GM23338 (cell line): ENCODE data around the gene TEX51. TPM values are rescaled to one million over a fixed set of nuclear protein-coding genes. Genes with fewer than 3 reads are reported as not detected.

Experiments
- ATAC-seq: fragments of 200-7000 bp; cut with Tn5 transposase; 3 replicates; pipeline ENCODE4 v1.9.1; 2020
- DNase-seq: peaks from one replicate; pipeline ENCODE4 v3.0.0-alpha.2; 2015; ENCODE audit warnings: low spot score
- H2AFZ ChIP-seq: fragments of 200-600 bp; sonication (generic); 2 replicates; pipeline ENCODE4 v1.8.0; 2016; ENCODE audit warnings: antibody characterized with exemption, mild to moderate bottlenecking, moderate library complexity
- H3F3A ChIP-seq: fragments of 200-600 bp; sonication (generic); replicated peaks from 2 replicates; pipeline ENCODE4 v1.8.0; 2017; ENCODE audit warnings: antibody characterized with exemption, mixed run types, low read depth
- H3K27ac ChIP-seq: fragments of 200-600 bp; sonication (generic); 2 replicates; pipeline ENCODE4 v1.6.1; 2016; ENCODE audit warnings: low read depth
- H3K27me3 ChIP-seq: fragments of 200-600 bp; sonication (generic); 2 replicates; pipeline ENCODE4 v1.8.0; 2016; ENCODE audit warnings: mild to moderate bottlenecking, mixed run types, moderate library complexity; ENCODE audit not compliant: insufficient read depth
- H3K36me3 ChIP-seq: fragments of 200-600 bp; sonication (generic); 2 replicates; pipeline ENCODE4 v1.8.0; 2016; ENCODE audit warnings: mild to moderate bottlenecking; ENCODE audit not compliant: insufficient read depth
- H3K4me1 ChIP-seq: fragments of 200-600 bp; sonication (generic); 2 replicates; pipeline ENCODE4 v1.8.0; 2016; ENCODE audit warnings: mild to moderate bottlenecking, moderate library complexity; ENCODE audit not compliant: insufficient read depth
- H3K4me2 ChIP-seq: fragments of 200-600 bp; sonication (generic); 2 replicates; pipeline ENCODE4 v1.7.1; 2017; ENCODE audit warnings: mixed run types
- H3K4me3 ChIP-seq: fragments of 200-600 bp; sonication (generic); 2 replicates; pipeline ENCODE4 v1.6.1; 2016; ENCODE audit warnings: mixed run types
- H3K79me2 ChIP-seq: fragments of 200-600 bp; sonication (generic); replicated peaks from 2 replicates; pipeline ENCODE4 v1.8.0; 2017; ENCODE audit warnings: mild to moderate bottlenecking; ENCODE audit not compliant: insufficient read depth
- H3K9me2 ChIP-seq: fragments of 200-600 bp; sonication (generic); 2 replicates; pipeline ENCODE4 v1.8.0; 2017; ENCODE audit not compliant: insufficient read depth
- H4K20me1 ChIP-seq: fragments of 200-600 bp; sonication (generic); replicated peaks from 2 replicates; pipeline ENCODE4 v1.8.0; 2017; ENCODE audit warnings: mild to moderate bottlenecking; ENCODE audit not compliant: insufficient read depth
- H3K27ac Mint-ChIP-seq: 2 replicates; pipeline ENCODE4 v1.8.0; 2020; ENCODE audit warnings: inconsistent platforms, mild to moderate bottlenecking, moderate library complexity, mixed read lengths
- H3K27me3 Mint-ChIP-seq: 3 replicates; pipeline ENCODE4 v1.8.0; 2022; ENCODE audit warnings: low read depth, mild to moderate bottlenecking, moderate library complexity, mixed read lengths, inconsistent platforms; ENCODE audit not compliant: insufficient read depth, poor library complexity
- H3K36me3 Mint-ChIP-seq: 3 replicates; pipeline ENCODE4 v1.8.0; 2021; ENCODE audit warnings: low read depth, mild to moderate bottlenecking, inconsistent platforms, moderate library complexity, mixed read lengths
- H3K4me1 Mint-ChIP-seq: 3 replicates; pipeline ENCODE4 v1.8.0; 2020; ENCODE audit warnings: mild to moderate bottlenecking, inconsistent platforms, mixed read lengths
- H3K4me3 Mint-ChIP-seq: 3 replicates; pipeline ENCODE4 v1.8.0; 2021; ENCODE audit warnings: moderate library complexity, mild to moderate bottlenecking, inconsistent platforms, mixed read lengths
- H3K9me3 Mint-ChIP-seq: 3 replicates; pipeline ENCODE4 v1.8.0; 2020; ENCODE audit warnings: moderate library complexity, mild to moderate bottlenecking, inconsistent platforms, mixed read lengths
- CREB1 ChIP-seq: fragments of 250-450 bp; sonication (Bioruptor Pico); IDR thresholded peaks from 2 replicates; pipeline ENCODE4 v1.5.0; 2020; ENCODE audit warnings: low read depth, mild to moderate bottlenecking, moderate library complexity
- CTCF ChIP-seq, 2 experiments: fragments of 200-600 bp in 1 of 2; sonication (generic) in 1 of 2; conservative IDR thresholded peaks; 2 replicates each; pipeline versions ENCODE4 v1.5.1 to v1.6.1; 2016 to 2017; ENCODE audit warnings: antibody characterized with exemption in 2 of 2, low read depth in 2 of 2, mild to moderate bottlenecking in 2 of 2, moderate library complexity in 1 of 2
- ETS1 ChIP-seq: IDR thresholded peaks from 2 replicates; pipeline ENCODE4 v1.6.1; 2016; ENCODE audit warnings: antibody characterized with exemption
- EZH2 ChIP-seq: fragments of 200-600 bp; sonication (generic); IDR thresholded peaks from one replicate; pipeline ENCODE4 v1.8.0; 2017; ENCODE audit warnings: antibody characterized with exemption, mild to moderate bottlenecking, low read depth; ENCODE audit not compliant: unreplicated experiment
- EZH2phosphoT487 ChIP-seq: fragments of 200-600 bp; sonication (generic); IDR thresholded peaks from one replicate; pipeline ENCODE4 v1.8.1; 2018; ENCODE audit warnings: antibody characterized with exemption; ENCODE audit not compliant: unreplicated experiment
- JUNB ChIP-seq: IDR thresholded peaks from one replicate; pipeline ENCODE4 v1.6.1; 2016; ENCODE audit warnings: antibody characterized with exemption; ENCODE audit not compliant: unreplicated experiment
- NANOG ChIP-seq: IDR thresholded peaks from 2 replicates; pipeline ENCODE4 v1.6.1; 2016; ENCODE audit warnings: antibody characterized with exemption, borderline replicate concordance
- POLR2AphosphoS5 ChIP-seq: IDR thresholded peaks from 2 replicates; pipeline ENCODE4 v1.6.1; 2016; ENCODE audit warnings: antibody characterized with exemption, low read depth
- REST ChIP-seq: IDR thresholded peaks from one replicate; pipeline ENCODE4 v1.6.1; 2018; ENCODE audit warnings: antibody characterized with exemption; ENCODE audit not compliant: unreplicated experiment
- STAT1 ChIP-seq: IDR thresholded peaks from one replicate; pipeline ENCODE4 v1.6.1; 2016; ENCODE audit warnings: antibody characterized with exemption; ENCODE audit not compliant: unreplicated experiment
- ZNF114 ChIP-seq: fragments of 250-450 bp; sonication (Bioruptor Pico); IDR thresholded peaks from 2 replicates; pipeline ENCODE4 v1.5.0; 2020; ENCODE audit warnings: mild to moderate bottlenecking, moderate library complexity
- ZNF331 ChIP-seq: fragments of 250-450 bp; sonication (Bioruptor Pico); IDR thresholded peaks from 2 replicates; pipeline ENCODE4 v1.5.0; 2020; ENCODE audit warnings: low read depth, mild to moderate bottlenecking, moderate library complexity
- ZNF462 ChIP-seq: fragments of 250-450 bp; sonication (Bioruptor Pico); IDR thresholded peaks from 2 replicates; pipeline ENCODE4 v1.5.0; 2020; ENCODE audit warnings: mild to moderate bottlenecking, moderate library complexity
- polyA plus RNA-seq: library from polyadenylated mRNA; unstranded; fragments of >200 nt; fragmentation: Nextera tagmentation; extraction: Ambion mirVana; gene quantifications from 2 replicates; pipeline ENCODE4 v1.2.1, GENCODE V29; 2016
- total RNA-seq: library from RNA; depleted of rRNA; stranded (reverse); fragments of >200 nt; shearing (Covaris generic); gene quantifications from 2 replicates; pipeline ENCODE4 v1.2.3, GENCODE V29; 2014

The TEX51 gene
- total and polyA plus RNA-seq, 2 experiments from 2014 or later: not detected

GRCh38 chr2:126932529-126932928 is 33.8 kb downstream of the TEX51 start:
- Histone ChIP-seq H3K36me3 (no peaks in the 10 kb centered on the region), H3F3A (no peaks in the 10 kb centered on the region), H3K9me2 (no peaks in the 10 kb centered on the region; the same call in 1 of the 2 replicates), H3K79me2 (no peaks in the 10 kb centered on the region), H2AFZ (no peak overlapping the region), H3K27ac (no peak overlapping the region), H3K4me2 (no peak overlapping the region), H3K4me1 (no peaks in the 10 kb centered on the region), H4K20me1 (no peaks in the 10 kb centered on the region), H3K27me3 (no peaks in the 10 kb centered on the region), H3K4me3 (no peak overlapping the region)
- H3K9me3 Mint-ChIP-seq: peaks cover 2% of the 10 kb centered on the region; the same call in 1 of the 3 replicates
- peaks cover 4% of the 10 kb centered on the region; the same call in 1 of the 3 replicates for H3K4me1 Mint-ChIP-seq
- no peak overlapping the region for H3K27ac Mint-ChIP-seq
- H3K27me3 Mint-ChIP-seq: peaks cover 7% of the 10 kb centered on the region
- H3K4me3 Mint-ChIP-seq: no peak overlapping the region
- ATAC-seq: no peak
- DNase-seq: no peak
- H3K36me3 Mint-ChIP-seq: no peaks in the 10 kb centered on the region
- TF ChIP-seq ETS1 (no peak), POLR2AphosphoS5 (no peak), CREB1 (no peak), CTCF (conservative IDR thresholded peaks at IDR 0.05; ENCODE audit: low read depth in 2 of 2) (no peak), ZNF331 (CRISPR knock-in tag) (no peak), JUNB (no peak), EZH2phosphoT487 (no peak), NANOG (no peak), ZNF114 (CRISPR knock-in tag) (no peak), ZNF462 (CRISPR knock-in tag) (no peak), REST (no peak), STAT1 (no peak), EZH2 (no peak)
